Dermis blood vessel endothelial cell (primary cell): ENCODE data around the gene CHKA. TPM values are rescaled to one million over a fixed set of nuclear protein-coding genes. Genes with fewer than 3 reads are reported as not detected.

ENCODE experiments used
- DNase-seq: peaks from one replicate; pipeline ENCODE4 v3.0.0; 2010
- total RNA-seq: library from RNA; depleted of rRNA; stranded (reverse); fragments of >200 nt; gene quantifications from 2 replicates; pipeline ENCODE4 v1.2.3, GENCODE V29; 2014

Gene CHKA
- total RNA-seq, 1 donor from 2014 or later, result 32.8 TPM

DNA sequence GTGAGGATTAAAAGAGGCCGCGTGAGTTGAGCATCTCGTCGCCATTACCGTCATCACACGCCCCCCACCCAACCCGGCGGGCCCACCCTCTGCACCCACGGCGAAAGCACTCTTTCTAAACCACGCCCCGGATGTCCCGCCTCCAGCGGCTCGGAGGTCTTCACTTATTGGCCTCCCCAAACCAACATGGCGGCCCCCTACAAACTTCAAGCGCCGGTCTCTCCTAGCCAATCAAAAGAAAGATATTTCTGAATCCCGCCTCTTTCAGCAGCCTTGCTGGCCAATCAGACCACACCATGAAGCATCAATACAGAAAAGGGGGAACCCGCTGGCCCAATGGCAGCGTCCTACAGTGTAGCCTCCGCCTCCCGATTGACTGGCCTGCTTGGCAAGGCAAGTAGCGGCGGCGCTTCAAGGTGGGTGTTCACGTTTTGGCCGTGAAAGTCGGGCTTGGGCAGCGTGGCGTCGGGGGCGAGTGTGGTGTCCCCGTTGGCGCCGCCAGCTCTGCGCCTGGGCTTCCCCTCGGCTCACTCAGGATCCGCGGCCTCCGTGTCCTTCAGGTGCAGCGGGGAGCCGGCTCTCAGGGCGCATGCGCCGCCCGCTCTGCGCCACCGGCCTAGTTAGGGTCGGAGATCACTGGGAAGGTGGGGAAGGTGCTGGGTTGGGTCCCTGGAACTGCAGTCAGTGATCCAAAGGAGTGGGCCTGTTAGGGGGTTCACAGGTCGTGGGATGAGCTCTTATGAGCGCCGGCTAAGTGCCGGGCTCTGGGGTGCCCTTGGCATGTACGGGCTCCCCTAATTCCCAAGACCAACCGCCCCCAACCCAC, 90.7 kb downstream of the CHKA start, which contains the start of gene NDUFS8:
NDUFS8 (plus strand) TSS at position 364 of the 826 bp plus-strand sequence. CDS start 1,471 bp downstream, outside the sequence.
- DNase-seq, result peak; percentile 99

GRCh38 chr11:68028802-68029545, 92.2 kb downstream of the CHKA start:
- no peak for DNase-seq

- no peak for DNase-seq
Observed at GRCh38 chr11:68027667-68028066, 93.5 kb downstream of the CHKA start.

DNA sequence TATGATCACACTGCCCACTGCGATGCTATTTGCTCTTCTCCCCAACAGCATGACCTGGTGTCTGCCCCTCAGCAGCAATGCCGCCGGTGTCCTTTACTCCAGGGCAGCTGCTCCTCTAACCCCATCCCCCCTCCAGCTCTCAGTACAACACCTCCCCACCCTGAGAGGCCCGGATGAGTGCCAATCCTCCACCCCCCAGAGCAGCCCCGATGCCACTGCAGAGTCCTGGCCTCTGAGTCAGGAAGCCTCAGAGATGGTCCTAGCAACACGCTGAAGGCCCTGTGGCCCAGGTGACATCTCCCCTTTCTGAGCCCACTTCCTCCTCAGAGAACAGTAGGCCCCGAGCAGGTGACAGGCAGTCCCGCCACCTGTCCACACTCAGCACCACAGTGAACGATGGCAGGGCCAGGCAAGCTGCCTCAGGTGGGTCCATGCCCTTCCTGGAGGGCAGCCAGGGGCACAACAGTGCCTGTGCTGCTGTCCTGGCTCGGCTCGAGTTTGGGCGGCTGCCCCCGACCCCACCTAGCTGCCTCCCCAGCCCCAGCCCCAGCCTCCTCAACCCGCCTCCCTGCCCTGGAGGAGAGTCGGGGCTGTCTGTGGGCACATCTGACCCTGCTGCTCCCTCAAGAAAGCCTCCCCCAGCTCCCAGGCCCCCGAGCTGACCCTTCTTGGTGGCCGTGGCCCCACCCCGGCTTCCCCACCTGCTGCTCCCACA, 94.6 kb downstream of the CHKA start:
- DNase-seq, result no peak

- DNase-seq, result peak; percentile 16
Observed at GRCh38 chr11:68025047-68025446, 96.1 kb downstream of the CHKA start.

DNA sequence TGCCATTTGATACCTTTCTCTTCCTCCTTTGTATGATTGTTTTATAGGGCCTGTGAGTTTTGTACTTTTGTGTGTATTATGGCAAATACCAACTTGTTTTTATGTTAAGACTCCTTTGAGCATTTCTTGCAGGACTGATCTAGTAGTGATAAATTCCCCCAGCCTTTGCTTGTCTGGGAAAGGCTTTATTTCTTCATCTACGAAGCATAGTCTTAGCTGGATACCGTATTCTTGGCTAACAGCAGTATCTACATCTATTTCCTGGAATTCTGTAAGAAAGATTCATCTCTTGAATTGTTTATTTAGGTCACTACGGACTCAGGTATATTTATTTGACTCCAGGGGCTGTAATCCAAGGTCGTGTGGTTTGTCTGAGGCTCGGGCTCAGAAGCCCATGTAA, 96.7 kb downstream of the CHKA start:
- DNase-seq, result no peak

DNA sequence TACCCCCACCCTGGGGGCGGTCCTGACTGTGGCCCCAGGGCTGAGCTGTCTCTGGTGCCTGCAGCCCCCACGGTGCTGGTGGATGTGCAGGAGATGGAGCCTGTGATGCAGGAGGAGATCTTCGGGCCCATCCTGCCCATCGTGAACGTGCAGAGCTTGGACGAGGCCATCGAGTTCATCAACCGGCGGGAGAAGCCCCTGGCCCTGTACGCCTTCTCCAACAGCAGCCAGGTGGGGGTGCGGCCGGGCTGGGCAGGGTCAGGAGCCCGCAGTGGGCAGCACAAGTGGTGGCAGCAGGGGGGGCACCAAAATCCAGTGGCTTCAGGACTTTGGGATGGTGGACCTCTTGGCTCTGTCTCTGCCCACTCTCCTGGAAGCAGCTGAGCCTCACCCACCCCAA, 98.7 kb downstream of the CHKA start:
- no peak for DNase-seq

DNA sequence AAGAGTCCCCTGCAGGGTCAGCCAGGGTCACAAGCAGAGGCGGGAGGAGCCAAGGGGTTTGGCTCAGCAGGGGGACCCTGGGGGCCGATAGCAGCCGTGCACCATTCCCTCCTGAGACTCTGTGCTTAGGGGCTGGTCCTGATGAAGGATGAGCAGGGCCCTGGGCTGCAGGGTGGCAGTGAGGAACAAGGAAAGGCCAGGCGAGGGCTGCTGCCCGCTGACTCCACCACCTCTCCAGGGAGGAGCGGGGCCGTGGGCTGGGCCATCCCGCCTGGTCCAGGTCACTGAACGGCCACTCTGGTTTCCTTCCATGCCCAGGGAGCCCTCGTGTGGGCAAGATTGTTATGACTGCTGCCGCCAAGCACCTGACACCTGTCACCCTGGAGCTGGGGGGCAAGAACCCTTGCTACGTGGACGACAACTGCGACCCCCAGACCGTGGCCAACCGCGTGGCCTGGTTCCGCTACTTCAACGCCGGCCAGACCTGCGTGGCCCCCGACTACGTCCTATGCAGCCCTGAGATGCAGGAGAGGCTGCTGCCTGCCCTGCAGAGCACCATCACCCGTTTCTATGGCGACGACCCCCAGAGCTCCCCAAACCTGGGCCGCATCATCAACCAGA, 99.9 kb downstream of the CHKA start:
- peak; percentile 45 for DNase-seq

GRCh38 chr11:68020575-68020974, 100.6 kb downstream of the CHKA start:
- peak; percentile 62 for DNase-seq

GRCh38 chr11:68019486-68019885, 101.7 kb downstream of the CHKA start:
- DNase-seq, result no peak

DNA sequence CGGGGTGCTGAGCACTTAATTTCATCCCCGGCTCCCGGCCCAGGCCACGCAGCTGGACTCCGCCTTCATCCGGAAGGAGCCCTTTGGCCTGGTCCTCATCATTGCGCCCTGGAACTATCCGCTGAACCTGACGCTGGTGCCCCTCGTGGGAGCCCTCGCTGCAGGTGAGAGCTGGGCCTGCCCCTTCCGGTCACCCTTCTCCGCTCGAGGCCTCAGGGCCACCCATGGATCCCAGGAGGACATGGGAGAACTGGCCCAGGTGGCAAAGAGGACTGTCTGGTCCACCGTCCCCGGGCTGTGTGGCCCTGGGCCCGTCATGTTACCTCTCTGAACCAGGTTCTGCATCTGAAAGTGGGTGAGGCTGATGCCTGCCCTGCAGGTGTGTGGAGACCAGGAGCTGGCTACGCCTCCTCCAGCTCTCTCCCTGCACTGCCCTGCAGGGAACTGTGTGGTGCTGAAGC, 102.4 kb downstream of the CHKA start:
- no peak for DNase-seq

GRCh38 chr11:68017980-68018729, 103.0 kb downstream of the CHKA start:
- no peak for DNase-seq

GRCh38 chr11:68016904-68017817, 104.0 kb downstream of the CHKA start:
- no peak for DNase-seq

DNA sequence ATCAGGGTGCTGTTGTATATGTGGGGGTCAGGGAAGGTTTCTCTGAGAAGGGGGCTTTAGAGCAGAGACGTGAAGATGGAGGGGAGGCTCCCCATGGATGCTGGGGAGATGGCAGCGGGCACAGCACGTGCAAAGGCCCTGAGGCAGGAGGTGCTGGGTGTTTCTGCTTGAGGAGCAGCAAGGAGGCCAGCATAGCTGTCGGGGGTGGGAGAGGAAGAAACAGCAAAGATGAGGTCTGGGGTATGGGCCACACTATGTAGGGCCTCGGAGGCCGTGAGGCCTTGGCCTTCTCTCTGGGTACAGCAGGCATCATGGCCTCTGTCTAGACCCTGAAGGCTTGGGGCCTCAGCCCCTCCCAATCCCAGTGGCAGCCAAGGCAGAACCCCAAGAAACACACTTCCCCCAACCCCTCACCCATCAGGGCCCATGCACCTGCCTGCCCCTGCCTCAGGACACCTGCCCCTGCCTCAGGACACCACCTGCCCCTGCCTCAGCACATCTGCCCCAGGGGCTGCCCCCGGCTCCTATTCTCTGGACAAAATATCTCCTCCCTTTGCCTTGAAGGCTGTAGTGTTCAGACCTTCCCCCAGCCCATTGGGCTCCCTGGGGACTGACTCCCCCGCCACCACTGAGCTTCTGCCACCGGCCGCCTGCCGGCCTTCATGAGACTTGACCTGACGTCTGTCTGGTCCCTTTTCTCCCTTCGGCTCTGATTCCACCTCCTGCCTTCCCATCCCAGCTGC, 104.9 kb downstream of the CHKA start:
- no peak for DNase-seq

- no peak for DNase-seq
Observed at GRCh38 chr11:68015467-68015866, 105.7 kb downstream of the CHKA start.

DNA sequence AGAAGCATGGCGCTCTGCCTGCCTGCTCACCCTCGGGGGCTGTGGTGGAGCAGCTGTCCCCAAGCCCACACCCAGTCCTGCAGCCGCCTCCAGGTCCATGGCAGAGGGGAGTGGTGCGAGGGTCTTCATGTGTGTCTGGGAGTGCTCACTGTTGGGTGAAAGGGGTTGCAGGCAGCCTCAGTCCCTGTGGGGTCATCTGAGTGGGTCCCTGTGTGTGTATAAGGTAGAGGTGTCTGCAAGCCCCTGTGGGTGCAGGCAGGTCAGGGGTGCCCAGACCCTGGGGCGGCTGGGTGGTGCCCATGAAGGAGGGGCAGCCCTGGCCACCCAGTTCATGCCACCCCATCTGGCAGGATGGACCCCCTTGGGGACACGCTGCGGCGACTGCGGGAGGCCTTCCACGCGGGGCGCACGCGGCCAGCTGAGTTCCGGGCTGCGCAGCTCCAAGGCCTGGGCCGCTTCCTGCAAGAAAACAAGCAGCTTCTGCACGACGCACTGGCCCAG, 106.2 kb downstream of the CHKA start:
- no peak for DNase-seq

DNA sequence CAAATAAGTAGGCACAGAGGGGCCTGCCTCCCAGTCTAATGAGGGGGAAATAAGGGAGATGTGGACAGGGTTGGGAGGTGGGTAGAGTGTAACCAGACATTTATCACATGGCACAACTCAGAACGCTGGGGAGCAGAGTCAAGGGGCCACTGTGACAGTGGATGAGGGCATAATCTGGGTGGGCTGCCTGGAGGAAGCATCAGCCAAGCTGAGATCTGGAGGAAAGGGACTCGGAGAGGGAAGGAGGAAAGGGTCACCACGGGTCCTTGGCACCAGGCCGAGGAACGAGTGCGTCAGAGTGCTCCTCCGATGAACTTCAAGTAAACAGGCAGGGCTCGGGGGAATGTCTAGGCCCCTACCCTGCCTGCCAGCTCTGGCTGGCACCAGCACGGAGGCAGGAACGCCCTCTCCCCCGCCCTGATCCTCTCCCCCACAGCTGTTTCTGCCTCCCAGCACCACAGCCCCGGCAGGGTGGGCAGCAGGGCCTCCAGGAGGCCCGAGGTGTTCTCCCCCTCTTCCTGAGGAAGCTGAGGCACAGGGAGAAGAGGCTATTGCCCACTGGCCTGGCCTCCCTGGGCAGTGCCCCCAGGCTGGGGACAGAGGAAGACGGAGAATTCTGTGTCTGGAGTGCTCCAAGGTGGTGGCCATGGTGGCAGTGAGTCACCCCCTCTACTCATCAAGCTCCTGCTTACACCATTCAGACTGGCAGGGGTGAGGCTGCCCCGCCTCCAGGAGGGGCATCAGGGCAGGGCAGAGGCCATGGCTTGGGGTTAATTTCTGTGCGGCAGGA, 106.8 kb downstream of the CHKA start:
- peak; percentile 65 for DNase-seq

DNA sequence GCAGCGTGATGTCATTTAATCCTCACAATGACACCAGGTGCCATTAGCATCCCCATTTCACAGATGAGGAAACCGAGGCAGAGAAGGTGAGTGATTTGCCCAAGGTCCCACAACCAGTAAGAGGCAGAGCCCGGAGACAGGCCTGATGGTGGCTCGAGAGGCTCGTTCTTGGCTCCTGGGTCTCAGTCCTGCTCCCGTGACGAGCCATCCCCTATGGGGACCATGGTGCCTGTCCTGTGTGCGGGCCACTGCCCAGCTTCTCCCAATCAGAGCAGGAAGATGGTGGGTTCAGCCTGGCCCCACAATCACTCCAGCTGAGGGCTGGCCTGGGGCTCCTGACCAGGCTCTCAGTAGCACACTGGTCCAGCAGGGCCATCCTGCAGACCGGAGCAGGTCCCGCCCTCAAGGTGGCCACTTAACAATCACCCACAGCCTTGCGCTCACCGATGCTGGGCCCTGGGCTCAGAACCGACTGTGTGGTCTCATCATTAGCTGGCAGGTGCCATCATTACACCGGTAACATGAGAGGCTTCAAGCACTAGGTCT, 107.5 kb downstream of the CHKA start:
- no peak for DNase-seq
